Stimulated activated naive CD8-positive, alpha-beta T cell treated with anti-CD3 and anti-CD28 coated beads, Interleukin-15, Interleukin-2, amounts not matched to agents 100 ng/mL and 50 ng/mL, for 24 hours (primary cell): ENCODE data around the gene TRNP1.
A peak's percentile ranks its signal among the peaks of the same experiment; 100 is the strongest.

ENCODE experiments used
- H3K27ac Mint-ChIP-seq: one replicate; pipeline ENCODE4 v1.8.0; 2021; ENCODE audit warnings: mild to moderate bottlenecking, mixed read lengths
- H3K27me3 Mint-ChIP-seq: one replicate; pipeline ENCODE4 v1.8.0; 2021; ENCODE audit warnings: mixed read lengths
- H3K36me3 Mint-ChIP-seq: one replicate; pipeline ENCODE4 v1.8.0; 2021; ENCODE audit warnings: low read depth, mixed read lengths
- H3K4me1 Mint-ChIP-seq: one replicate; pipeline ENCODE4 v1.8.0; 2021; ENCODE audit warnings: low read depth, mixed read lengths
- H3K4me3 Mint-ChIP-seq: one replicate; pipeline ENCODE4 v1.8.0; 2021; ENCODE audit warnings: mild to moderate bottlenecking, mixed read lengths
- H3K9me3 Mint-ChIP-seq: one replicate; pipeline ENCODE4 v1.8.0; 2021; ENCODE audit warnings: mixed read lengths

The TRNP1 gene

GRCh38 chr1:26959722-26960624 is 33.5 kb upstream of the TRNP1 start, which contains the start of gene KDF1:
TSS of gene KDF1 (minus strand) at chr1:26960468. CDS start at chr1:26952380, 8,088 bp downstream.
- Mint-ChIP-seq H3K4me3 (peak within 1 kb of the TSS; percentile 77), H3K27ac (peak within 1 kb of the TSS; percentile 54), H3K4me1 (peaks cover 5% of the 10 kb centered on the region), H3K36me3 (no peaks in the 10 kb centered on the region), H3K9me3 (no peaks in the 10 kb centered on the region), H3K27me3 (peaks cover 44% of the 10 kb centered on the region)

- H3K27me3 Mint-ChIP-seq: peaks cover 45% of the 10 kb centered on the region
- H3K36me3 Mint-ChIP-seq: no peaks in the 10 kb centered on the region
- H3K4me1 Mint-ChIP-seq: peaks cover 5% of the 10 kb centered on the region
- peak overlapping the region; percentile 54 for H3K27ac Mint-ChIP-seq
- peak overlapping the region; percentile 77 for H3K4me3 Mint-ChIP-seq
- no peaks in the 10 kb centered on the region for H3K9me3 Mint-ChIP-seq
Measured at GRCh38 chr1:26960625-26960966, 32.9 kb upstream of the TRNP1 start.

- H3K27me3 Mint-ChIP-seq: peaks cover 54% of the 10 kb centered on the region
- peaks cover 5% of the 10 kb centered on the region for H3K4me1 Mint-ChIP-seq
- H3K9me3 Mint-ChIP-seq: no peaks in the 10 kb centered on the region
- no peak overlapping the region for H3K4me3 Mint-ChIP-seq
- no peaks in the 10 kb centered on the region for H3K36me3 Mint-ChIP-seq
- no peak overlapping the region for H3K27ac Mint-ChIP-seq
Measured at GRCh38 chr1:26961826-26962225, 31.7 kb upstream of the TRNP1 start.

- Mint-ChIP-seq H3K9me3 (no peaks in the 10 kb centered on the region), H3K4me3 (no peak overlapping the region), H3K36me3 (no peaks in the 10 kb centered on the region), H3K4me1 (peaks cover 5% of the 10 kb centered on the region), H3K27me3 (peaks cover 45% of the 10 kb centered on the region), H3K27ac (no peak overlapping the region)
Measured at GRCh38 chr1:26965213-26965612, 28.3 kb upstream of the TRNP1 start.

- peaks cover 42% of the 10 kb centered on the region for H3K27me3 Mint-ChIP-seq
- no peak overlapping the region for H3K27ac Mint-ChIP-seq
- H3K36me3 Mint-ChIP-seq: no peaks in the 10 kb centered on the region
- H3K4me1 Mint-ChIP-seq: peaks cover 2% of the 10 kb centered on the region
- no peaks in the 10 kb centered on the region for H3K9me3 Mint-ChIP-seq
- H3K4me3 Mint-ChIP-seq: no peak overlapping the region
Measured at GRCh38 chr1:26965628-26966027, 27.9 kb upstream of the TRNP1 start.

- Mint-ChIP-seq H3K36me3 (no peaks in the 10 kb centered on the region), H3K27me3 (peaks cover 12% of the 10 kb centered on the region), H3K9me3 (no peaks in the 10 kb centered on the region), H3K27ac (no peak overlapping the region), H3K4me1 (no peaks in the 10 kb centered on the region), H3K4me3 (no peak overlapping the region)
Measured at GRCh38 chr1:26970810-26971209, 22.7 kb upstream of the TRNP1 start.

- Mint-ChIP-seq H3K27me3 (peaks cover 7% of the 10 kb centered on the region), H3K4me1 (no peaks in the 10 kb centered on the region), H3K4me3 (no peak overlapping the region), H3K36me3 (no peaks in the 10 kb centered on the region), H3K27ac (no peak overlapping the region), H3K9me3 (no peaks in the 10 kb centered on the region)
Measured at GRCh38 chr1:26971590-26971989, 21.9 kb upstream of the TRNP1 start.

- no peaks in the 10 kb centered on the region for H3K9me3 Mint-ChIP-seq
- H3K4me1 Mint-ChIP-seq: no peaks in the 10 kb centered on the region
- peaks cover 4% of the 10 kb centered on the region for H3K27me3 Mint-ChIP-seq
- no peak overlapping the region for H3K4me3 Mint-ChIP-seq
- no peaks in the 10 kb centered on the region for H3K36me3 Mint-ChIP-seq
- no peak overlapping the region for H3K27ac Mint-ChIP-seq
Measured at GRCh38 chr1:26972390-26972789, 21.1 kb upstream of the TRNP1 start.

GRCh38 chr1:26972821-26973220 is 20.7 kb upstream of the TRNP1 start:
- H3K27ac Mint-ChIP-seq: no peak overlapping the region
- no peaks in the 10 kb centered on the region for H3K36me3 Mint-ChIP-seq

GRCh38 chr1:26976621-26977510 is 16.6 kb upstream of the TRNP1 start:
- Mint-ChIP-seq H3K4me3 (no peak overlapping the region), H3K4me1 (no peaks in the 10 kb centered on the region), H3K27me3 (peaks cover 5% of the 10 kb centered on the region), H3K27ac (no peak overlapping the region), H3K9me3 (no peaks in the 10 kb centered on the region), H3K36me3 (no peaks in the 10 kb centered on the region)

More at GRCh38 chr1:26972821-26973220, 20.7 kb upstream of the TRNP1 start:
- Mint-ChIP-seq H3K9me3 (no peaks in the 10 kb centered on the region), H3K27me3 (peaks cover 4% of the 10 kb centered on the region), H3K4me1 (no peaks in the 10 kb centered on the region), H3K4me3 (no peak overlapping the region)

GRCh38 chr1:26978901-26979300 is 14.6 kb upstream of the TRNP1 start:
- Mint-ChIP-seq H3K27ac (no peak overlapping the region), H3K9me3 (no peaks in the 10 kb centered on the region), H3K27me3 (peaks cover 11% of the 10 kb centered on the region), H3K4me1 (no peaks in the 10 kb centered on the region), H3K4me3 (no peak overlapping the region), H3K36me3 (no peaks in the 10 kb centered on the region)

GRCh38 chr1:26981146-26981846 is 12.2 kb upstream of the TRNP1 start:
- Mint-ChIP-seq H3K27ac (no peak overlapping the region), H3K4me3 (no peak overlapping the region)

GRCh38 chr1:26983863-26984262 is 9.6 kb upstream of the TRNP1 start:
- Mint-ChIP-seq H3K4me1 (no peaks in the 10 kb centered on the region), H3K9me3 (no peaks in the 10 kb centered on the region), H3K27me3 (peaks cover 26% of the 10 kb centered on the region), H3K36me3 (no peaks in the 10 kb centered on the region), H3K27ac (no peak overlapping the region), H3K4me3 (no peak overlapping the region)

More at GRCh38 chr1:26981146-26981846, 12.2 kb upstream of the TRNP1 start:
- H3K27me3 Mint-ChIP-seq: peaks cover 26% of the 10 kb centered on the region
- no peaks in the 10 kb centered on the region for H3K36me3 Mint-ChIP-seq
- no peaks in the 10 kb centered on the region for H3K4me1 Mint-ChIP-seq
- no peaks in the 10 kb centered on the region for H3K9me3 Mint-ChIP-seq

GRCh38 chr1:26984291-26984690 is 9.2 kb upstream of the TRNP1 start:
- no peak overlapping the region for H3K4me3 Mint-ChIP-seq
- H3K4me1 Mint-ChIP-seq: no peaks in the 10 kb centered on the region
- H3K27ac Mint-ChIP-seq: no peak overlapping the region
- peaks cover 26% of the 10 kb centered on the region for H3K27me3 Mint-ChIP-seq
- no peaks in the 10 kb centered on the region for H3K36me3 Mint-ChIP-seq
- H3K9me3 Mint-ChIP-seq: no peaks in the 10 kb centered on the region
